DMS 273 (cell line): ENCODE data around the gene COA8.

Source experiments
- DNase-seq: peaks from one replicate; lab custom pipeline; 2025; ENCODE audit not compliant: unreplicated experiment; lab: John Stamatoyannopoulos, UW

The COA8 gene

GRCh38 chr14:103568952-103569351 lies 6.2 kb downstream of the COA8 start:
- no peak for DNase-seq

- no peak for DNase-seq
Measured at GRCh38 chr14:103569408-103569807, 6.6 kb downstream of the COA8 start.

DNA sequence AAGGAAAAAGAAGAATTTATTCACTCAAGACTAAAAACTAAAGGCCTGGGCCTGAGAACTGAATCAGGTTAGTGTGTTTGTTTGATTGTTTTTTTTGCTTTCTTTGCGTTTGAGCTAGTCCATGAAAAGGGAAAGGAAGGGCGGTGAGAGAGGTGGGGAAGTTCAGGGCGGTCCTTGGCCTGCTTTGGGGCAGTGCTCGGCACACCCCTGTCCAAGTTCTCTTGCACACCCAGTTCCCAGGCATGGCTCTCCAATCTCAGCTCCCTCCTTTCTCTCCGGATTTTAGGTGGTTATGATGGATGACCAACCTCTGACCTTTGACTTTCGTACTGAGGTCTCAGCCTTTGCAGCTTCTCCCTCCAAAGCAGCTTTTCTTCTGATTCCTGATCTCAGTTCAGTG lies 11.3 kb downstream of the COA8 start:
- DNase-seq = no peak

DNA sequence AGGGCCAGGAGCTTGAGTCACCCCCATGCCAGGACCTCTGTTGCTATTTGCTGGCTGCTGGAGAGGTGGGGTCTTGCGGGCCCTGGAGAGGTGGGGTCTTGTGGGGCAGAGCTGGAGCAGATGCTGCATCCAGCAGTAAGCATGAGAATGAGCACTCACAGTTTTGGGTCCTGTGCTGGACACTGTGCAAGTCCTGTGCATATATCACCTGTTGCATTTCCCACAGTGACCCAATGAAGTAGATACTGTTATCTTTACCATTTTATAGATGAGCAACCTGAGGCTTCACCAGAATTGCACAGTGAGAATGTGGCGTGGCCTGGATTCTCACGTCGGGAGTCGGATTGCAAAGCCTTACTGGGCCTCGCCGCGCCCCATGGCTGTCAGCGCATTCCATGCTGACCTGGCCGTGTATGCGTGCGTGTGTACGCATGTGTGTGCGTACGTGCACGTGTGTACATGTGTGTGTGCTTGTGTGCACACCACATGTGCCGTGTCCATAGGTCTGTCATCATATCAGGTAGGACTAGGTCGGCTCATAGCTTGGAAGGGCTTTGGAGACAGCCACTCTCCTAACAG lies 12.0 kb downstream of the COA8 start:
- no peak for DNase-seq

DNA sequence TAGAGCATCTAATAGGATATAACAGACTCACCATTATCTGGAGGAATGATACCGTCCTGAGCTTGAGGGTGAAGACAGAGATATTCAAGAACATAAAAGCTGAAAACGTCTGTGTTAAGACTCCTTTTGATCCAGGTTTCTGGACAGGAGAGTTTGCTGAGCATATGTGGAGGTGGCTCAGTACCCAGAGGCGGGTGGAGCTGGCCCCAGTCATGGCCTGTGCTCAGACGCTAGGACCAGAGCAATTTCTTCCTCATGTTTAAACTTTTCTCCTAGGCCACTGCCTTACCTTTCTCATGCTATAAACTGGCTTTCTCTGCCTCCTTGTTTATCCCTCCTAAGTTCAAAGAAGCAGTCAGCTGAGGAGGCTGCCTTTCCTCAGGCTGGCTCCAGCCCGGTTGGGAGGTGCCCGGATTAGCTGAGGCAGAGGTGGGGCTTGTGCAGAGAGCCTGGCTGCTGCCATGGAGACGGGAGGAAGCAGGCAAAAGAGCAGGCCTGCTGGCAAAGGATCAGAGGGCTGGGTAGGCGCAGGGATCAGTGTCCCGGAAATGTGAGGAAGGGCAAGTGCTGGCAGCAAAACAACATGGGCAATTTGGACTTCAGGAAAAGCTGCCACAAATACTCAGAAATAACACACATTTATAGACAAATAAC lies 13.7 kb downstream of the COA8 start:
- peak; percentile 94 for DNase-seq

DNA sequence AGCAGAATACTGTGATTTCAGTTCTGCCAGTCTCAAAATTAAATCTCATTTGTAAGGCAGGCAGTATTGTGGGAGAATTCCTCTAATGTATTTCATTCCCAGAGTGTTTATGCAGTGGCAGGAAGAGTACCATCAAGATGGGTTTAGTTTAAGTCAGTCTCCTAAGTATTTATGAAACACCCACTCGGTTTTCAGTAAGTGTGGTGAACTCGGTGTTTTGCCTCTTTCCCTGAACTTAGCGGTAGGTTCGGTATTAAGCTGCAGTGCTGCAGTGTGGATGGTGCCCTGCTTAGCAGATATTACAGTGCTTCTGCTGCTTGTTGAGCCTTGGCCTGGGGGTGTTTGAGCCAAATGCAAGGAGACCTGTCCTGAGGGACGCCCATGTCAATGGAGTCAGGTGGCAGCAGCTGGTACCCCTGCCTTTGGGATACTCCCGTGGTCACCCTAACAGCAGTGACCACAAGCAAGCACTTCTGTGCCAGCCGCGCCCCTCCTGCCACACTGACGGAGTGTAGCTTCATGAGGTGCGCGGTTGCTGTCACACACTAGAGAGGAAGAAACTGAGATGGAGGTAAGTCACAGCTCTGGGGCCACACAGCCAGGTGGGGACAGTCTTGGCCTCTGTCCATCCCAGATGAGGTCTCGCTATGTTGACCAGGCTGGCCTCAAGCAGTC lies 15.8 kb downstream of the COA8 start:
- no peak for DNase-seq

- no peak for DNase-seq
Measured at GRCh38 chr14:103581206-103581605, 18.4 kb downstream of the COA8 start.

DNA sequence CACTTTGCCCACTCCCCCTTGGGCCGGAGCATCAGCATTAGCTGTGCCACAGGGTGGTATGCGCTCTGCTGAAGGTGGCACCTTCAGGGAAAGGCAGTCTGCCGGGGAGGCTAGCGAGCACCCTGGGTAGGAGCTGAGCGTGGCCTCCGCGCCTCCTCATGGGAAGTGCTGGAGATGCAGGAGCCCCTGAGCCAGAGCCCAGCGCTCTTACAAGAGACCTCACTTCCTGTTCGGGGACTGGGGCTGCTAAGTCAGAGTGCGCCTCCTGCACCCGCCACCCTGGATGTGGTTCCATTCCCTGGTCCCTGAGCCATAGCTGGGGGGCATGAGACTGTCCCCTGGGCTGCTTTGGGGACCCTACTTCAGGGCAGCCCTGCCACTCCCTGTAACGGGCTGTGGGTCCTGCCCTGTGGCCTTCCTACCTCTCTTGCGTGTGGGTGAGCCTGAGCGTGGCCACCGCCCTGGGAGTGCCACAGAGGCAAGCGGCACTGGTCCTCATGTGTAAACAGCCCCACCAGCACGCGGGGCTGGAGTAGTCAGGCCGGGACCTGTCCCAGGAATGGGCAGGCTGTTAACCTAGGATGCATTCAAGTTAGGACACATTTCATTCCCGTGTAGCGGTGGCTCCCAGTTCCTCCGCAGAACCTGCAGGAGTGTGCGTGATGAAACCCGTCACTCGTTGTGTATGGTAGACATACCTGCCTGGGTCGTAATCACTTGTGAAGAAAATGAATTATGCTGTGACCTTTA lies 19.4 kb downstream of the COA8 start:
- no peak for DNase-seq

DNA sequence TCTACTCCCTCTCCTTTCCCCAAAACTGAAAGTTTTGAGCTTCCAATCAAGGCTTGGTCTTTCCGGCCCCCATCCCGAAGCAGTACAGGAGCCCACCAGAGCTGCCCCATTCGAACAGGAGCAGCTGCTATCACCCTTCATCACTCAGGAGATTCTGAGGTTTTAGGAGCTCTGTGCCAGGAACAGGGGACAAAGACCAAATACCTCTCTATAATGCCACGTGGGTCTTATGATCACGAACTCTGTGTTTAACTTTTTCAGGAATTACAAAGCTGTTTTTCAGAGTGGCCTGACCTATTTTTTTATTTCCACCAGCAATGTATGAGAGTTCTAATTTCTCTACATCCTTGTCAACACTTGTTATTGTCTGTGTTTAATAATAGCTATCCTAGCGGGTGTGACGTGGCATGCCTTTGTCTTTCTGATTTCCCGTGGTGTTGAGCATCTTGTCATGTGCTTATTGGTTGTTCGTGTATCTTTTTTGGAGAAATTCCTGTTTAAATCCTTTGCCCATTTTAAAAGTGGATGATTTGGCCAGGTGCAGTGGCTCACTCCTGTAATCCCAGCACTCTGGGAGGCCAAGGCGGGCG lies 21.7 kb downstream of the COA8 start:
- DNase-seq = no peak

- no peak for DNase-seq
Measured at GRCh38 chr14:103593577-103593976, 30.8 kb downstream of the COA8 start.

- peak; percentile 40 for DNase-seq
Measured at GRCh38 chr14:103594265-103594664, 31.5 kb downstream of the COA8 start.

- peak; percentile 67 for DNase-seq
Measured at GRCh38 chr14:103597623-103598377, 35.0 kb downstream of the COA8 start.

GRCh38 chr14:103600503-103600902 lies 37.7 kb downstream of the COA8 start:
- no peak for DNase-seq

DNA sequence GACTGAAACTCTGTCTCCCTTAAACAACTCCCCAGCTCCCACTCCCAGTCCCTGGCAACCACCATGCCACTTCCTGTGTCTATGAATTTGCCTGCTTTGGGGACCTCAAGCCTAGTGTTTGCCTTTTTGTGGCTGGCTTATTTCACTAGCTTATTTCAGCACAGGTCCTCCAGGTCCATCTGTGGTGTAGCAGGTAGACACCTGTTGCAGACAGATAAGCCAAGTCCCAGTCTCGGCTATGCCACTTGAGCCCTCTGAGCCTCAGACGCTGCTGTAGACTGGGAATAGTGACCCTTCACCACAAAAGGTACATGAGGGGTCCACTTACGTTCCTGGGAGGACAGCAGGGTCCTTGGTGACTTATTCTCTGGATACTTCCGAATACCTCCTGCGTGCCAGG lies 41.9 kb downstream of the COA8 start:
- no peak for DNase-seq

GRCh38 chr14:103606963-103607668 lies 44.4 kb downstream of the COA8 start:
- DNase-seq = peak; percentile 96

DNA sequence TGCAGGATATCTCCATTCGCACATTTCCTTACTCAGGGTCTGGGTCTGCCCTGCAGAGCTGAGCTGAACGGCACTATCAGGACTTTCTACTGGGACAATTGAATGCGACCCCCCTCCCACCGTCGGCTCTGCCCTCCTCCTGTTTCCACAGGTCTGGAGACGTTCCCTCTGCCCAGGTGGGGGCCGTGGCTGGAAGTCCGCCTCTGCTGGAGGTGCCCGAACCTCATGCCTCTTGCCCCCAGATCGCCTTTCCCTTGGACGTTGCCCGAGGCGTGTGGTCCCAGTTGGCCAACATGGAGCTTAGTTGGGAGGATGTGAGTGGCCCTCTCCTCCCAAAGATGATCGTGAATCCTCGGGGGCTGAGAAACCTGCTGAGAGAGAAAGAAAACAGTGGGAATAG lies 45.1 kb downstream of the COA8 start:
- no peak for DNase-seq

DNA sequence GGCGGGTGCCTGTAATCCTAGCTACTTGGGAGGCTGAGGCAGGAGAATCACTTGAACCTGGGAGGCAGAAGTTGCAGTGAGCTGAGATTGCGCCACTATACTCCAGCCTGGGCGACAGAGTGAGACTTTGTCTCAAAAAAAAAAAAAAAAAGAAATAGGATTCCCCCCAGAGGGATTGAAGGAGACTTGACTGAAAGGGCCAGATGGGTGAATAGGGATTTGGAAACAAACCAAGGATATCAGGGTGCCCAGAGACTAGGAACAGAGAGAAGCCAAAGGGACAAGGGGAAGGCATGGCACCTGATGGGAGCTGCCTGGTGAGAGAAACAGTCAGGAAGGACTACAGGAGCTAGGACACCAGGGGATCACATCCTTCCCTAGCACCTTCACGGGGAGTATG lies 46.3 kb downstream of the COA8 start:
- DNase-seq = peak; percentile 66

DNA sequence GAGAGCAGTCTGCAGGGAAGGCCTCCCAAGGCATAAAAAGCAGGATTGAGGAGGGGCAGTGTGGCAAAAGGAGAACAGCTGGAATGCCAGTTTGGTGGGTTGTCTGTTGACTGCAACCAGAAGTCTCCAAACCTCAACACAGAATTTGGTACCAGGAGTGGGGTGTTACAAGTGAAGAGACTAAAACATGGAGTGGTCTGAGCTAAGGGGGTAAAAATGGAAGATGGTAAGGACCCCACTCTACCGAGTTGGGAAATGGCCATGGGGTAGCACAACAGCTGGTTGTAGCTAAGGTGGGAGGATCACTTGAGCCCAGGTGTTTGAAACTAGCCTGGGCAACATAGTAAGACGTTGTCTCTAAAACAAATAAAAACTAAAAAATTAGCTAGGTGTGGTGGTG lies 48.5 kb downstream of the COA8 start:
- DNase-seq = no peak

- DNase-seq = peak; percentile 60
Measured at GRCh38 chr14:103613517-103613916, 50.8 kb downstream of the COA8 start.

DNA sequence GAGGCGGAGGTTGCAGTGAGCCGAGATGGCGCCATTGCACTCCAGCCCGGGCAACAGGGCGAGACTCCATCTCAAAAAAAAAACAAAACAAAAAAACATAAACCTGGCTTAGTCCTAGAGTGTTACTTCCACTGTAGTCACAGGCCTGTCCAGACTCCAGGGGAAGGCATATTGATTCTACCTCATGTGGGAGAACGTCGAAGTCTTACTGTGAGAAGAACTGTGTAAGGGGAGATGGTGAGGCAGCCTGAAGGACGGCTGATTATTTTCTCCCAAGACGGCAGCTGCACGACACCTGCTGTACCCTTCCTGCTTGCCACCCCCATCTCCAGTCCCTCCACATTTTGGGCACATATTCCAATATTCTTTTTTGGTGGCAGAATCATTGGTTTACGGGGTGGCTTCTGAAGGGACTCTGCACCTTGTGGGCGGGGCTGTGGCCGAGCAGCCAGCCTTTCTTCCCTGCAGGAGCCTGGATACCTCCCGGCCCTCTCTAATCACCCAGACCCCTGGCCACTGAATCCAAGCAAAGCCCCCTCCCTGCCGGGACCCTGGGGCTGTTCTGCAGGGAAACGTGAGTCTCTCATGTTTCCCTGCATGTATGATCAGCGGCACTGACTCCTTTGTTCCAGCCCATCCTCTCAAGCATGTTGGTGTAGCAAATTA lies 54.0 kb downstream of the COA8 start:
- no peak for DNase-seq
